GM23338 (cell line): ENCODE results near the gene LRRC10B. TPM values are rescaled to one million over a fixed set of nuclear protein-coding genes. Genes with fewer than 3 reads are reported as not detected.

Source experiments
- ATAC-seq: fragments of 200-7000 bp; cut with Tn5 transposase; 3 replicates; pipeline ENCODE4 v1.9.1; 2020
- DNase-seq: peaks from one replicate; pipeline ENCODE4 v3.0.0-alpha.2; 2015; ENCODE audit warnings: low spot score
- H2AFZ ChIP-seq: fragments of 200-600 bp; sonication (generic); 2 replicates; pipeline ENCODE4 v1.8.0; 2016; ENCODE audit warnings: antibody characterized with exemption, mild to moderate bottlenecking, moderate library complexity
- H3F3A ChIP-seq: fragments of 200-600 bp; sonication (generic); replicated peaks from 2 replicates; pipeline ENCODE4 v1.8.0; 2017; ENCODE audit warnings: antibody characterized with exemption, mixed run types, low read depth
- H3K27ac ChIP-seq: fragments of 200-600 bp; sonication (generic); 2 replicates; pipeline ENCODE4 v1.6.1; 2016; ENCODE audit warnings: low read depth
- H3K27me3 ChIP-seq: fragments of 200-600 bp; sonication (generic); 2 replicates; pipeline ENCODE4 v1.8.0; 2016; ENCODE audit warnings: mild to moderate bottlenecking, mixed run types, moderate library complexity; ENCODE audit not compliant: insufficient read depth
- H3K36me3 ChIP-seq: fragments of 200-600 bp; sonication (generic); 2 replicates; pipeline ENCODE4 v1.8.0; 2016; ENCODE audit warnings: mild to moderate bottlenecking; ENCODE audit not compliant: insufficient read depth
- H3K4me1 ChIP-seq: fragments of 200-600 bp; sonication (generic); 2 replicates; pipeline ENCODE4 v1.8.0; 2016; ENCODE audit warnings: mild to moderate bottlenecking, moderate library complexity; ENCODE audit not compliant: insufficient read depth
- H3K4me2 ChIP-seq: fragments of 200-600 bp; sonication (generic); 2 replicates; pipeline ENCODE4 v1.7.1; 2017; ENCODE audit warnings: mixed run types
- H3K4me3 ChIP-seq: fragments of 200-600 bp; sonication (generic); 2 replicates; pipeline ENCODE4 v1.6.1; 2016; ENCODE audit warnings: mixed run types
- H3K79me2 ChIP-seq: fragments of 200-600 bp; sonication (generic); replicated peaks from 2 replicates; pipeline ENCODE4 v1.8.0; 2017; ENCODE audit warnings: mild to moderate bottlenecking; ENCODE audit not compliant: insufficient read depth
- H3K9me2 ChIP-seq: fragments of 200-600 bp; sonication (generic); 2 replicates; pipeline ENCODE4 v1.8.0; 2017; ENCODE audit not compliant: insufficient read depth
- H4K20me1 ChIP-seq: fragments of 200-600 bp; sonication (generic); replicated peaks from 2 replicates; pipeline ENCODE4 v1.8.0; 2017; ENCODE audit warnings: mild to moderate bottlenecking; ENCODE audit not compliant: insufficient read depth
- H3K27ac Mint-ChIP-seq: 2 replicates; pipeline ENCODE4 v1.8.0; 2020; ENCODE audit warnings: inconsistent platforms, mild to moderate bottlenecking, moderate library complexity, mixed read lengths
- H3K27me3 Mint-ChIP-seq: 3 replicates; pipeline ENCODE4 v1.8.0; 2022; ENCODE audit warnings: low read depth, mild to moderate bottlenecking, moderate library complexity, mixed read lengths, inconsistent platforms; ENCODE audit not compliant: insufficient read depth, poor library complexity
- H3K36me3 Mint-ChIP-seq: 3 replicates; pipeline ENCODE4 v1.8.0; 2021; ENCODE audit warnings: low read depth, mild to moderate bottlenecking, inconsistent platforms, moderate library complexity, mixed read lengths
- H3K4me1 Mint-ChIP-seq: 3 replicates; pipeline ENCODE4 v1.8.0; 2020; ENCODE audit warnings: mild to moderate bottlenecking, inconsistent platforms, mixed read lengths
- H3K4me3 Mint-ChIP-seq: 3 replicates; pipeline ENCODE4 v1.8.0; 2021; ENCODE audit warnings: moderate library complexity, mild to moderate bottlenecking, inconsistent platforms, mixed read lengths
- H3K9me3 Mint-ChIP-seq: 3 replicates; pipeline ENCODE4 v1.8.0; 2020; ENCODE audit warnings: moderate library complexity, mild to moderate bottlenecking, inconsistent platforms, mixed read lengths
- CREB1 ChIP-seq: fragments of 250-450 bp; sonication (Bioruptor Pico); IDR thresholded peaks from 2 replicates; pipeline ENCODE4 v1.5.0; 2020; ENCODE audit warnings: low read depth, mild to moderate bottlenecking, moderate library complexity
- ETS1 ChIP-seq: IDR thresholded peaks from 2 replicates; pipeline ENCODE4 v1.6.1; 2016; ENCODE audit warnings: antibody characterized with exemption
- EZH2 ChIP-seq: fragments of 200-600 bp; sonication (generic); IDR thresholded peaks from one replicate; pipeline ENCODE4 v1.8.0; 2017; ENCODE audit warnings: antibody characterized with exemption, mild to moderate bottlenecking, low read depth; ENCODE audit not compliant: unreplicated experiment
- EZH2phosphoT487 ChIP-seq: fragments of 200-600 bp; sonication (generic); IDR thresholded peaks from one replicate; pipeline ENCODE4 v1.8.1; 2018; ENCODE audit warnings: antibody characterized with exemption; ENCODE audit not compliant: unreplicated experiment
- JUNB ChIP-seq: IDR thresholded peaks from one replicate; pipeline ENCODE4 v1.6.1; 2016; ENCODE audit warnings: antibody characterized with exemption; ENCODE audit not compliant: unreplicated experiment
- NANOG ChIP-seq: IDR thresholded peaks from 2 replicates; pipeline ENCODE4 v1.6.1; 2016; ENCODE audit warnings: antibody characterized with exemption, borderline replicate concordance
- POLR2AphosphoS5 ChIP-seq: IDR thresholded peaks from 2 replicates; pipeline ENCODE4 v1.6.1; 2016; ENCODE audit warnings: antibody characterized with exemption, low read depth
- REST ChIP-seq: IDR thresholded peaks from one replicate; pipeline ENCODE4 v1.6.1; 2018; ENCODE audit warnings: antibody characterized with exemption; ENCODE audit not compliant: unreplicated experiment
- STAT1 ChIP-seq: IDR thresholded peaks from one replicate; pipeline ENCODE4 v1.6.1; 2016; ENCODE audit warnings: antibody characterized with exemption; ENCODE audit not compliant: unreplicated experiment
- ZNF114 ChIP-seq: fragments of 250-450 bp; sonication (Bioruptor Pico); IDR thresholded peaks from 2 replicates; pipeline ENCODE4 v1.5.0; 2020; ENCODE audit warnings: mild to moderate bottlenecking, moderate library complexity
- ZNF331 ChIP-seq: fragments of 250-450 bp; sonication (Bioruptor Pico); IDR thresholded peaks from 2 replicates; pipeline ENCODE4 v1.5.0; 2020; ENCODE audit warnings: low read depth, mild to moderate bottlenecking, moderate library complexity
- ZNF462 ChIP-seq: fragments of 250-450 bp; sonication (Bioruptor Pico); IDR thresholded peaks from 2 replicates; pipeline ENCODE4 v1.5.0; 2020; ENCODE audit warnings: mild to moderate bottlenecking, moderate library complexity
- polyA plus RNA-seq: library from polyadenylated mRNA; unstranded; fragments of >200 nt; fragmentation: Nextera tagmentation; extraction: Ambion mirVana; gene quantifications from 2 replicates; pipeline ENCODE4 v1.2.1, GENCODE V29; 2016
- total RNA-seq: library from RNA; depleted of rRNA; stranded (reverse); fragments of >200 nt; shearing (Covaris generic); gene quantifications from 2 replicates; pipeline ENCODE4 v1.2.3, GENCODE V29; 2014
- TF ChIP-seq, protein P1 (sequence below), 2 experiments: fragments of 200-600 bp in 1 of 2; sonication (generic) in 1 of 2; conservative IDR thresholded peaks; 2 replicates each; pipeline versions ENCODE4 v1.5.1 to v1.6.1; 2016 to 2017; ENCODE audit warnings: antibody characterized with exemption in 2 of 2, low read depth in 2 of 2, mild to moderate bottlenecking in 2 of 2, moderate library complexity in 1 of 2

LRRC10B gene
- total and polyA plus RNA-seq, 2 experiments from 2014 or later: 0.47 to 1.6 TPM

DNA sequence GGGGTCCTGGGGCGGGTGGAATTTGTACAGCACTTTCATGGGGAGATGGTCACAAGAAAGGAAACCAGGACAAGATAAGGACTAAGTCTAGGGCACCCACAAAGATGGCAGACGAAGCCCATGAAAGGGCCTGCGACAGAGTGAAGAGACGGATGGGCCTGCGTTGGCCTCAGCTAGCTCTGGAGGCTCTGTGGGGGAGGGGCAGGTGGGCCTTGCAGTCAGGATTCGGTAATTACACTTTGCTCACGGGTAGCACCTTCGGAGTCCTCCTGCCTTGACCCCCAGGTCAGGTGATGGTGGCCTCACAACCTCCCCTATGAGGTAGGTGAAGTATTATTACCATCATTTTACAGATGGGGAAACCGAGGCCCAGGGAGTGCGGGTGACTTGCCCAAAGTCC, 7.1 kb downstream of the LRRC10B start:
- H3K4me1 Mint-ChIP-seq: peaks cover 55% of the 10 kb centered on the region
- no peaks in the 10 kb centered on the region for H3K9me3 Mint-ChIP-seq

More for the DNA sequence above, 7.1 kb downstream of the LRRC10B start:
- Mint-ChIP-seq H3K27ac (no peak overlapping the region), H3K4me3 (no peak overlapping the region), H3K36me3 (no peaks in the 10 kb centered on the region), H3K27me3 (peaks cover 29% of the 10 kb centered on the region)
- peaks cover 50% of the 10 kb centered on the region for H3K4me1 ChIP-seq
- H3F3A ChIP-seq: peaks cover 10% of the 10 kb centered on the region; the same call in 1 of the 2 replicates
- H3K4me3 ChIP-seq: peak overlapping the region; percentile 54; the same call in 1 of the 2 replicates
- peak; percentile 3; the same call in 2 of the 3 replicates for ATAC-seq
- no peaks in the 10 kb centered on the region for H4K20me1 ChIP-seq
- no peaks in the 10 kb centered on the region for H3K79me2 ChIP-seq
- no peaks in the 10 kb centered on the region for H3K9me2 ChIP-seq
- no peaks in the 10 kb centered on the region for H3K36me3 ChIP-seq
- peak overlapping the region; percentile 80; the same call in 1 of the 2 replicates for H3K4me2 ChIP-seq
- no peak overlapping the region for H3K27ac ChIP-seq
- H3K27me3 ChIP-seq: peaks cover 16% of the 10 kb centered on the region
- no peak overlapping the region for H2AFZ ChIP-seq
- DNase-seq: peak; percentile 75
- TF ChIP-seq JUNB: no peak
- no peak for TF ChIP-seq ZNF114 (CRISPR knock-in tag)
- TF ChIP-seq NANOG: no peak
- no peak for TF ChIP-seq REST
- TF ChIP-seq ZNF462 (CRISPR knock-in tag): no peak
- TF ChIP-seq ZNF331: no peak
- no peak for TF ChIP-seq EZH2phosphoT487
- no peak for TF ChIP-seq ETS1
- no peak for TF ChIP-seq POLR2AphosphoS5
- TF ChIP-seq CREB1 (CRISPR knock-in tag): no peak
- no peak for TF ChIP-seq EZH2
- TF ChIP-seq, protein P1, sequence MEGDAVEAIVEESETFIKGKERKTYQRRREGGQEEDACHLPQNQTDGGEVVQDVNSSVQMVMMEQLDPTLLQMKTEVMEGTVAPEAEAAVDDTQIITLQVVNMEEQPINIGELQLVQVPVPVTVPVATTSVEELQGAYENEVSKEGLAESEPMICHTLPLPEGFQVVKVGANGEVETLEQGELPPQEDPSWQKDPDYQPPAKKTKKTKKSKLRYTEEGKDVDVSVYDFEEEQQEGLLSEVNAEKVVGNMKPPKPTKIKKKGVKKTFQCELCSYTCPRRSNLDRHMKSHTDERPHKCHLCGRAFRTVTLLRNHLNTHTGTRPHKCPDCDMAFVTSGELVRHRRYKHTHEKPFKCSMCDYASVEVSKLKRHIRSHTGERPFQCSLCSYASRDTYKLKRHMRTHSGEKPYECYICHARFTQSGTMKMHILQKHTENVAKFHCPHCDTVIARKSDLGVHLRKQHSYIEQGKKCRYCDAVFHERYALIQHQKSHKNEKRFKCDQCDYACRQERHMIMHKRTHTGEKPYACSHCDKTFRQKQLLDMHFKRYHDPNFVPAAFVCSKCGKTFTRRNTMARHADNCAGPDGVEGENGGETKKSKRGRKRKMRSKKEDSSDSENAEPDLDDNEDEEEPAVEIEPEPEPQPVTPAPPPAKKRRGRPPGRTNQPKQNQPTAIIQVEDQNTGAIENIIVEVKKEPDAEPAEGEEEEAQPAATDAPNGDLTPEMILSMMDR (conservative IDR thresholded peaks at IDR 0.05; ENCODE audit: low read depth in 2 of 2): no peak
- no peak for TF ChIP-seq STAT1
